Fibroblast of the aortic adventitia (primary cell): ENCODE measurements around the gene WDFY3. TPM values are rescaled to one million over a fixed set of nuclear protein-coding genes. Genes with fewer than 3 reads are reported as not detected.

ENCODE experiments used
- DNase-seq: peaks from one replicate; pipeline ENCODE4 v3.0.0-alpha.2; 2010; ENCODE audit warnings: low read depth
- H3K4me3 ChIP-seq: 2 replicates; pipeline ENCODE4 v1.5.1; 2011; ENCODE audit warnings: low read depth, mild to moderate bottlenecking, control low read depth, low read length, moderate library complexity
- CTCF ChIP-seq: IDR thresholded peaks from 2 replicates; pipeline ENCODE4 v1.5.1; 2011; ENCODE audit warnings: mild to moderate bottlenecking, low read length, control low read depth, inconsistent platforms; ENCODE audit not compliant: insufficient read depth
- total RNA-seq: library from RNA; depleted of rRNA; stranded (reverse); fragments of >200 nt; gene quantifications from 2 replicates; pipeline ENCODE4 v1.2.3, GENCODE V29; 2012; ENCODE audit warnings: low replicate concordance

The WDFY3 gene
- total RNA-seq, 1 donor: 86.9 TPM

GRCh38 chr4:84796394-84796793 lies 170.1 kb downstream of the WDFY3 start:
- H3K4me3 ChIP-seq: no peak overlapping the region
- no peak for DNase-seq
- no peak for TF ChIP-seq CTCF

- peak; percentile 47 for DNase-seq
- TF ChIP-seq CTCF: no peak
Measured at GRCh38 chr4:84792366-84793301, 173.9 kb downstream of the WDFY3 start.

GRCh38 chr4:84790769-84791565 lies 175.5 kb downstream of the WDFY3 start:
- no peak for DNase-seq
- no peak for TF ChIP-seq CTCF
- H3K4me3 ChIP-seq: no peak overlapping the region

More at GRCh38 chr4:84792366-84793301, 173.9 kb downstream of the WDFY3 start:
- no peak overlapping the region for H3K4me3 ChIP-seq

GRCh38 chr4:84786478-84786877 lies 180.0 kb downstream of the WDFY3 start:
- H3K4me3 ChIP-seq: no peak overlapping the region
- DNase-seq: no peak
- TF ChIP-seq CTCF: no peak

GRCh38 chr4:84782517-84782916 lies 184.0 kb downstream of the WDFY3 start:
- no peak for TF ChIP-seq CTCF
- no peak for DNase-seq
- no peak overlapping the region for H3K4me3 ChIP-seq

GRCh38 chr4:84780719-84781118 lies 185.8 kb downstream of the WDFY3 start:
- no peak overlapping the region for H3K4me3 ChIP-seq
- DNase-seq: no peak
- no peak for TF ChIP-seq CTCF
